Thyroid gland (tissue), 4 donors: Measurements from ENCODE around the gene CHST7. TPM values are rescaled to one million over a fixed set of nuclear protein-coding genes. Genes with fewer than 3 reads are reported as not detected.

Source experiments
- DNase-seq, 2 donors: peaks; one replicate each; pipeline ENCODE4 v3.0.0-alpha.2; 2019
- H3K27ac ChIP-seq, 3 donors: fragments of 200-600 bp; sonication (generic); 1 replicate in 2 of 3; 2 replicates in 1 of 3; pipeline ENCODE4 v1.5.1; 2016 to 2019; ENCODE audit warnings: mild to moderate bottlenecking in 1 of 3, moderate library complexity in 1 of 3
- H3K27me3 ChIP-seq: fragments of 200-600 bp; sonication (generic); one replicate; pipeline ENCODE4 v1.5.1; 2019
- H3K36me3 ChIP-seq, 2 donors: fragments of 200-600 bp; sonication (generic); one replicate each; pipeline ENCODE4 v1.5.1; 2016 to 2019
- H3K4me1 ChIP-seq, 2 donors: fragments of 200-600 bp; sonication (generic); one replicate each; pipeline ENCODE4 v1.5.1; 2017 to 2019
- H3K4me3 ChIP-seq, 3 donors: fragments of 200-600 bp; sonication (generic); replicated peaks in 1 of 3; 1 replicate in 2 of 3; 2 replicates in 1 of 3; pipeline ENCODE4 v1.5.1; 2016; ENCODE audit warnings: mild to moderate bottlenecking in 1 of 3
- H3K9me3 ChIP-seq: fragments of 200-600 bp; sonication (generic); one replicate; pipeline ENCODE4 v1.5.1; 2017
- CTCF ChIP-seq, 6 experiments: fragments of 200-600 bp in 3 of 6; fragments of 450-650 bp in 3 of 6; sonication (generic) in 3 of 6; IDR thresholded peaks; one replicate each; pipeline ENCODE4 v1.5.1; 2016 to 2019; ENCODE audit warnings: antibody characterized with exemption in 6 of 6, mild to moderate bottlenecking in 2 of 6, inconsistent platforms in 1 of 6, moderate library complexity in 1 of 6
- POLR2A ChIP-seq, 2 donors: fragments of 450-650 bp; IDR thresholded peaks; one replicate each; pipeline ENCODE4 v1.6.1; 2017; ENCODE audit warnings: antibody characterized with exemption in 2 of 2, mild to moderate bottlenecking in 2 of 2, moderate library complexity in 1 of 2
- WGBS, 2 donors: methylation state at CpG; one replicate each; pipeline ENCODE4 v1.1.5; 2017; 5-methylcytosine and 5-hydroxymethylcytosine counted together
- intact Hi-C: fragments of 100-400 bp; cut with DNase I; formaldehyde crosslinking; loops from one replicate; pipeline ENCODE4 v1.15.1; 2023
- total RNA-seq, 4 donors: library from RNA; depleted of rRNA; stranded (reverse); fragments of >200 nt; gene quantifications; one replicate each; pipeline ENCODE4 v1.2.3, GENCODE V29; 2016

The CHST7 gene
- total RNA-seq, 4 donors from 2014 or later: 9.0 to 28.5 (median 20.4) TPM

- TF ChIP-seq POLR2A (IDR thresholded peaks at IDR 0.05) (no peak), CTCF (IDR thresholded peaks at IDR 0.05) (no peak)
- intact Hi-C loops: no loop called here
- DNase-seq: no peak
- Histone ChIP-seq H3K36me3 (no peaks in the 10 kb centered on the region), H3K27me3 (no peaks in the 10 kb centered on the region), H3K27ac (no peak overlapping the region), H3K4me1 (no peaks in the 10 kb centered on the region), H3K9me3 (no peaks in the 10 kb centered on the region), H3K4me3 (no peak overlapping the region)
- 53 to 62% methylated on average over 3 of the region's 3 CpGs for WGBS, 2 donors
Measured at GRCh38 chrX:46621572-46621971, 48.0 kb downstream of the CHST7 start.

GRCh38 chrX:46624090-46624786 lies 50.7 kb downstream of the CHST7 start:
- intact Hi-C loops: no loop called here
- H3K27ac ChIP-seq: no peak overlapping the region
- no peaks in the 10 kb centered on the region for H3K9me3 ChIP-seq
- peaks cover 4 to 20% of the 10 kb centered on the region in 2 donors for H3K4me1 ChIP-seq
- WGBS, 2 donors: 97 to 98% methylated on average over 6 of the region's 6 CpGs
- DNase-seq: no peak
- no peak for TF ChIP-seq CTCF (IDR thresholded peaks at IDR 0.05)
- TF ChIP-seq POLR2A (IDR thresholded peaks at IDR 0.05): no peak
- no peaks in the 10 kb centered on the region for H3K36me3 ChIP-seq
- H3K4me3 ChIP-seq: no peak overlapping the region
- no peaks in the 10 kb centered on the region for H3K27me3 ChIP-seq

GRCh38 chrX:46626566-46626965 lies 53.0 kb downstream of the CHST7 start:
- intact Hi-C loops: no loop called here
- TF ChIP-seq CTCF (IDR thresholded peaks at IDR 0.05): no peak
- no peak for TF ChIP-seq POLR2A (IDR thresholded peaks at IDR 0.05)
- H3K36me3 ChIP-seq: no peaks in the 10 kb centered on the region
- no peak overlapping the region for H3K27ac ChIP-seq
- DNase-seq: no peak
- no peaks in the 10 kb centered on the region for H3K27me3 ChIP-seq
- 65% methylated on average over 5 of the region's 7 CpGs; no CpG with 5 or more reads in 1 of the 2 donors for WGBS, 2 donors
- H3K4me3 ChIP-seq: no peak overlapping the region
- H3K9me3 ChIP-seq: no peaks in the 10 kb centered on the region
- peaks cover 4 to 20% of the 10 kb centered on the region in 2 donors for H3K4me1 ChIP-seq

GRCh38 chrX:46627062-46627461 lies 53.5 kb downstream of the CHST7 start:
- DNase-seq: no peak
- H3K27me3 ChIP-seq: no peaks in the 10 kb centered on the region
- H3K9me3 ChIP-seq: no peaks in the 10 kb centered on the region
- no peaks in the 10 kb centered on the region for H3K36me3 ChIP-seq
- H3K4me3 ChIP-seq: no peak overlapping the region
- 52 to 80% methylated on average over 4 of the region's 4 CpGs for WGBS, 2 donors
- peaks cover 4 to 20% of the 10 kb centered on the region in 2 donors for H3K4me1 ChIP-seq
- intact Hi-C loops: no loop called here
- no peak overlapping the region for H3K27ac ChIP-seq
- no peak for TF ChIP-seq POLR2A (IDR thresholded peaks at IDR 0.05)
- TF ChIP-seq CTCF (IDR thresholded peaks at IDR 0.05): no peak

- TF ChIP-seq CTCF (IDR thresholded peaks at IDR 0.05) (no peak), POLR2A (IDR thresholded peaks at IDR 0.05) (no peak)
- peaks cover 4 to 20% of the 10 kb centered on the region in 2 donors for H3K4me1 ChIP-seq
- intact Hi-C loops: no loop called here
- no peaks in the 10 kb centered on the region for H3K36me3 ChIP-seq
- H3K4me3 ChIP-seq: no peak overlapping the region
- peak overlapping the region in 2 of 3 donors; percentile 3 to 45 for H3K27ac ChIP-seq
- H3K27me3 ChIP-seq: no peaks in the 10 kb centered on the region
- WGBS, 2 donors: 40 to 44% methylated on average over 10 of the region's 10 CpGs
- no peak for DNase-seq
- no peaks in the 10 kb centered on the region for H3K9me3 ChIP-seq
Measured at GRCh38 chrX:46627711-46628419, 54.3 kb downstream of the CHST7 start.
